Cardiac fibroblast (primary cell): Measurements from ENCODE around the gene KREMEN2.

Source experiments
- DNase-seq, 2 donors: peaks; one replicate each; pipeline versions ENCODE4 v3.0.0 to v3.0.0-alpha.2; 2010; ENCODE audit warnings: low read depth in 2 of 2
- H3K4me3 ChIP-seq, 2 donors: replicated peaks in 1 of 2; 1 replicate in 1 of 2; 2 replicates in 1 of 2; pipeline ENCODE4 v1.5.1; 2011; ENCODE audit warnings: low read depth in 2 of 2, low read length in 2 of 2, mild to moderate bottlenecking in 2 of 2, moderate library complexity in 1 of 2
- CTCF ChIP-seq: IDR thresholded peaks from one replicate; pipeline ENCODE4 v1.5.1; 2011; ENCODE audit warnings: low read depth, mild to moderate bottlenecking, low read length, inconsistent platforms

KREMEN2 gene

GRCh38 chr16:2985462-2985861 lies 21.4 kb downstream of the KREMEN2 start:
- H3K4me3 ChIP-seq: no peak overlapping the region
- no peak for DNase-seq
- no peak for TF ChIP-seq CTCF

GRCh38 chr16:2985893-2986355 lies 21.8 kb downstream of the KREMEN2 start:
- no peak for DNase-seq
- TF ChIP-seq CTCF: no peak

GRCh38 chr16:2986623-2987188 lies 22.6 kb downstream of the KREMEN2 start:
- no peak for TF ChIP-seq CTCF
- DNase-seq: no peak
- H3K4me3 ChIP-seq: no peak overlapping the region

More at GRCh38 chr16:2985893-2986355, 21.8 kb downstream of the KREMEN2 start:
- H3K4me3 ChIP-seq: no peak overlapping the region

- DNase-seq: no peak
- H3K4me3 ChIP-seq: no peak overlapping the region
- TF ChIP-seq CTCF: no peak
Measured at GRCh38 chr16:2987286-2987685, 23.2 kb downstream of the KREMEN2 start.

- no peak for DNase-seq
- no peak for TF ChIP-seq CTCF
- H3K4me3 ChIP-seq: no peak overlapping the region
Measured at GRCh38 chr16:2987833-2988232, 23.8 kb downstream of the KREMEN2 start.

GRCh38 chr16:2988590-2989099 lies 24.6 kb downstream of the KREMEN2 start:
- H3K4me3 ChIP-seq: no peak overlapping the region
- no peak for TF ChIP-seq CTCF
- no peak for DNase-seq

GRCh38 chr16:2990891-2991290 lies 26.8 kb downstream of the KREMEN2 start:
- no peak for TF ChIP-seq CTCF
- H3K4me3 ChIP-seq: no peak overlapping the region
- no peak for DNase-seq
